VCaP (cell line): ENCODE results near the gene PLEKHG2.

Experiments used
- H3K27ac ChIP-seq: fragments of 450-650 bp; 2 replicates; pipeline ENCODE4 v1.5.1; 2017
- CTCF ChIP-seq: fragments of 450-650 bp; conservative IDR thresholded peaks from 2 replicates; pipeline ENCODE4 v1.5.1; 2017; ENCODE audit warnings: mild to moderate bottlenecking, moderate library complexity

PLEKHG2 gene

GRCh38 chr19:39430675-39431593 lies 18.5 kb downstream of the PLEKHG2 start:
- H3K27ac ChIP-seq: no peak overlapping the region
- no peak for TF ChIP-seq CTCF

- no peak overlapping the region for H3K27ac ChIP-seq
- TF ChIP-seq CTCF: no peak
Observed at GRCh38 chr19:39432677-39433025, 20.2 kb downstream of the PLEKHG2 start.

GRCh38 chr19:39433480-39434079 lies 21.1 kb downstream of the PLEKHG2 start:
- H3K27ac ChIP-seq: peak overlapping the region; percentile 95; the same call in 1 of the 2 replicates
- TF ChIP-seq CTCF: no peak

GRCh38 chr19:39434123-39435076 lies 21.9 kb downstream of the PLEKHG2 start:
- peak overlapping the region; percentile 95 for H3K27ac ChIP-seq

GRCh38 chr19:39435499-39436349 lies 23.3 kb downstream of the PLEKHG2 start, which contains the start of gene RPS16:
Gene RPS16 (minus strand): TSS chr19:39435949. CDS start chr19:39435895, 54 bp downstream.
- H3K27ac ChIP-seq: peak within 1 kb of the TSS; percentile 95
- no peak for TF ChIP-seq CTCF

More at GRCh38 chr19:39434123-39435076, 21.9 kb downstream of the PLEKHG2 start:
- TF ChIP-seq CTCF: no peak

GRCh38 chr19:39436350-39436716 lies 23.9 kb downstream of the PLEKHG2 start:
- no peak for TF ChIP-seq CTCF
- H3K27ac ChIP-seq: peak overlapping the region; percentile 95
